ENCODE measurements around the gene ZNRF2.

The ZNRF2 gene

DNA sequence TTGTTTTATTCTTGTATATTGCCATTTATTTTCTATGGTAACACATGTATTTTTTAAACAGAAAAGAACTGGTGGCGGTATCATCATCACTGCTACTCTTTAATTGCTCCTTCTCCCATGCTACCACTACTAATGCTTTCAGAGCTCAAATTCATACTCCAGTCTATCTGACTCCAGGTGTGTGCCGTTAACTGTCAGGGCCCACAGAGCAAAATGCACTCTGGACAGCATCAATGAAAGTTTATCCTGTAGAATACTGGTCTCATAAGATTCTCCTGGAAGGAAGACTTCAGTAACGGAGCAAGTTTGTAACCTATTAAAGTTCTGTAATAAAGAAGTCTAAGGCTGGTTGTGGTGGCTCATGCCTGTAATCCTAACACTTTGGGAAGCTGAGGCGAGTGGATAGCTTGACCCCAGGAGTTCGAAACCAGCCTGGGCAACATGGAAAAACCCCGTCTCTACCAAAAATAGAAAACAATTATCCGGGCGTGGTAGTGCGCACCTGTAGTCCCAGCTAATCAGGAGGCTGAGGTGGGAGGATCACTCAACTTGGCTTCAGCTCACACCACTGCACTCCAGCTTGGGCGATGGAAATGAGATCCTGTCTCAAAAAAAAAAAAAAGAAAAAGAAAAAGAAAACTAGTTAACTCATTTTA is 18.4 kb downstream of the ZNRF2 start:
- TF ChIP-seq, protein P1, sequence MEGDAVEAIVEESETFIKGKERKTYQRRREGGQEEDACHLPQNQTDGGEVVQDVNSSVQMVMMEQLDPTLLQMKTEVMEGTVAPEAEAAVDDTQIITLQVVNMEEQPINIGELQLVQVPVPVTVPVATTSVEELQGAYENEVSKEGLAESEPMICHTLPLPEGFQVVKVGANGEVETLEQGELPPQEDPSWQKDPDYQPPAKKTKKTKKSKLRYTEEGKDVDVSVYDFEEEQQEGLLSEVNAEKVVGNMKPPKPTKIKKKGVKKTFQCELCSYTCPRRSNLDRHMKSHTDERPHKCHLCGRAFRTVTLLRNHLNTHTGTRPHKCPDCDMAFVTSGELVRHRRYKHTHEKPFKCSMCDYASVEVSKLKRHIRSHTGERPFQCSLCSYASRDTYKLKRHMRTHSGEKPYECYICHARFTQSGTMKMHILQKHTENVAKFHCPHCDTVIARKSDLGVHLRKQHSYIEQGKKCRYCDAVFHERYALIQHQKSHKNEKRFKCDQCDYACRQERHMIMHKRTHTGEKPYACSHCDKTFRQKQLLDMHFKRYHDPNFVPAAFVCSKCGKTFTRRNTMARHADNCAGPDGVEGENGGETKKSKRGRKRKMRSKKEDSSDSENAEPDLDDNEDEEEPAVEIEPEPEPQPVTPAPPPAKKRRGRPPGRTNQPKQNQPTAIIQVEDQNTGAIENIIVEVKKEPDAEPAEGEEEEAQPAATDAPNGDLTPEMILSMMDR (IDR thresholded peaks at IDR 0.05; ENCODE audit: low read depth, low read length, missing control alignments): no peak
- DNase-seq (ENCODE audit: low read depth): no peak
- H3K4me3 ChIP-seq (ENCODE audit: low read depth, low read length): no peak overlapping the region

DNA sequence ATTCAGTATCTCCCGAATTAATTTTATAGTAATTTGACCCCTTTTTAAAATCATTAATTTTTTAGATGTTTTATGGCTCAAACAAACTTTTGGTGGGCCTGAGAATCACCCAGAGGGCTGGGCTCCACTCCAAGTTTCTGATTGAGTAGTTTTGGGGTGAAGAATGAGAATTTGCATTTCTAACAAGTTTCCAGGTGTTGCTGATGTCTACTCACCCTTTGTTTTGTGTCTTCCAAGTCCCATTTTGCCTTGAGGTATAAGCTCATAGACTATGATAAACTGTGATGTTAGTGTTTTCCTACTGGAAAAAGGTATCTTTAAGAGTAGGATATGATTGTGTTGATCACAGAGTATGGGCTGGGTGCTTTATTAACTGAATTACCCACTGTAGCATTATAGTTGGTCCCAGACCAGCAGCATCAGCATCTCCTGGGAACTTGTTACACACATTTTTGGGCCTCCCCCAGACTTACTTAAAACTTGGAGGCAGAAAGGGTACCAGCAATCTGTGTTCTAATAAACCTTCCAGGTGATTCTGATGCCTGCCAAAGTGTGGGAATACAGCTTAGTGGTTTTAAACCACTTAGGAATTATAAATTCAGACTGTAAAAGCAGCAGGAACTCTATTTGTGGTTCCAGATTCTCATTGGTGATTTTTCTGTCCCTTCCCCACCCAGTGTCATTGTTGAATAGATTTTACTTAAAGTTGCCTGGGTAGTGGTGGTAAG is 19.1 kb downstream of the ZNRF2 start:
- H3K4me3 ChIP-seq (ENCODE audit: low read depth, low read length): no peak overlapping the region
- TF ChIP-seq, protein P1 (IDR thresholded peaks at IDR 0.05; ENCODE audit: low read depth, low read length, missing control alignments): no peak
- DNase-seq (ENCODE audit: low read depth): no peak

DNA sequence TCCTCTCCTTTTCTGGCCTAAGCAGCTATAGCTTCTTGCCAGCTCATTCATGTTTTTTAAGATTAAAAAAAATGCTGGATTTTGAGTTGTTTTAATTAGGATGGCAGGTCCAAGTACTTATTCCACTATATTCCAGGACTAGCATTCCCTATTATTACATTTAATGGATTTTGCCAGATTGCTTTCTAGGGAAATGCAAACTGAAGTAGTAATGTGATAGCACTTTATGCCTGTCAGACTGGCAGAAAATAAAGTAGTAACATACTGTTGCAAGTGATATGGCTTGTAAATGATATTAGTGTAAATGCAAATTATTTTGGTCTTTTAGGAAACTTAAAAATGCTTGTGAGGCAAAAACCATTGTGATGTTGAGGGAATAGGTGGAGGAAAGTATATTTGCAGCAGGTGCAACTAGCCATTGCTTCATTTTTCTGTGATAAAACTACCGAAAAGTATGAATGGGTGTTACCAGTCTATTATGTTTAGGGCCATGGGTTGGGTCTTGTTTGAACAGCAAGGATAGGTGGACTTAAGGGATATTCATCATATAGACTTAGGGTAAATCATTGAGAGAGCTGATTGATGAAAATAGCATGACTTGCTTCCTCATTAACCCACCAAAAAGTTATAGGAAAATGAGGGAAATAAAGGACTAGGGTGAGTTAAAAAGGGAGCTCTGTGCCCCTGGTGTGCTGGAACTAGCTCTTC is 19.9 kb downstream of the ZNRF2 start:
- TF ChIP-seq, protein P1 (IDR thresholded peaks at IDR 0.05; ENCODE audit: low read depth, low read length, missing control alignments): no peak

DNA sequence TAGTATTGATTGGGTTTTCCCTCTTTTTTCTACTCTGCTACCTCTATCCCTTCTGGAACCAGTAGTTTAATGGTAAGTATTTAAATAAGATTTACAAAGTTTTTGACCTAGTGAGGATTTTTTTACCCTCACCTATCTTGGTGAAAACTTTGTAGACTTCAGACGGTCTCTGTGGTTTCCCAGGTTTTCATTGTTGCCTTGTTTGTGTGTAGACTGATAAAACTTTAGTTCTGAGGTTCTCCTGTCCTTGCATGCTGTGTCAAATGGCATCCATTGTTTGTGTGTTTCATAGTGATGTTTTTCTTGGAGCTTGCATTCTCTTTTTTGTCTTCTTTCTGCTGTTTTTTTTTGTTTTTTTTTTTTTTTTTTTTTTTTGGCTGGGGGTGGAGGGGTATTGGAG is 22.6 kb downstream of the ZNRF2 start:
- TF ChIP-seq, protein P1 (IDR thresholded peaks at IDR 0.05; ENCODE audit: low read depth, low read length, missing control alignments): no peak
- no peak for DNase-seq (ENCODE audit: low read depth)
- H3K4me3 ChIP-seq (ENCODE audit: low read depth, low read length): no peak overlapping the region

More for the DNA sequence above, 19.9 kb downstream of the ZNRF2 start:
- H3K4me3 ChIP-seq (ENCODE audit: low read depth, low read length): no peak overlapping the region
- no peak for DNase-seq (ENCODE audit: low read depth)

DNA sequence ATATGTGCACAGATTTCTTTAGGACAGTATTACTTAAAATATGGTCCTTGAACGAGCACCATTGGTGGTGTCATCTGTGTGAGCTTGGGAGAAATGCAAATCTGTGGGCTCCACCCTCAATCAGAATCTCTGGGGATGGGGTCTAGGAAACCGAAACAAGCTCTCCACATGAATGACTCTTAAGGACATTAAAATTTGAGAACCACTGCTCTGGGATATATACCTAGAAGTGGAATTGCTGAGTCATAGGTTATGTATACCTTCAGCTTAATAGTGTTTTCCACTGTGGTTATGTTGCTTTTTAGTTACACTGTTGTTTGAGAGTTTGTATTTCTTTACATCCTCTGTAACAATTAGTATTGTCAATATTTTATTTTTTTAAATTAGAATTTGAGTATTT is 24.0 kb downstream of the ZNRF2 start:
- DNase-seq (ENCODE audit: low read depth): no peak
- H3K4me3 ChIP-seq (ENCODE audit: low read depth, low read length): no peak overlapping the region
- TF ChIP-seq, protein P1 (IDR thresholded peaks at IDR 0.05; ENCODE audit: low read depth, low read length, missing control alignments): no peak

DNA sequence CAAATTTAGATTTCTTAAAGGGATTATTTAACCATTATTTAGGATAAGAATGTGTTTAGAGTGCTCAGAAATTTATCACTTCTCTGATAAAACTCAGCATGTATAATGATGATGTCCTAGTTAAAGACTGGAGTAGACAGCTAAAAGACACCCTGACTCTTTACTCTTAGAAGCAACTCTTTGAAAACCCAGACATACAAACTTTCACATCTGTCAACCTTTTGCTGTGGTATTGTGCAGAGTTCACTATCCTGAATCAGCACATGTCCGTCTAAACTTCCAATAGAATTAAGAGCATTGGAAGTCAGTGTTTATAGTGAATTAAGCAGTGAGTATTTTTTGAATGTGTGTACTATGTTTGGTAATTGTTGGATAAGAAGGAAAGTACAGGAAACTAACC is 24.9 kb downstream of the ZNRF2 start:
- DNase-seq (ENCODE audit: low read depth): no peak
- no peak overlapping the region for H3K4me3 ChIP-seq (ENCODE audit: low read depth, low read length)
- TF ChIP-seq, protein P1 (IDR thresholded peaks at IDR 0.05; ENCODE audit: low read depth, low read length, missing control alignments): no peak

Measured in GM12864 (cell line).